DND-41 (cell line): ENCODE results near the gene VSIG8.

ENCODE experiments used
- ATAC-seq: fragments of 200-7000 bp; cut with Tn5 transposase; 3 replicates; pipeline ENCODE4 v1.9.1; 2021; ENCODE audit warnings: low read depth; ENCODE audit not compliant: insufficient read depth
- DNase-seq: peaks from one replicate; pipeline ENCODE4 v3.0.0-alpha.2; 2020
- H2AFZ ChIP-seq: 2 replicates; pipeline ENCODE4 v1.6.0; 2012; ENCODE audit warnings: low read depth, low read length
- H3K27ac ChIP-seq: 2 replicates; pipeline ENCODE4 v1.5.1; 2012; ENCODE audit warnings: low read length, inconsistent platforms
- H3K27me3 ChIP-seq: fragments of 200-600 bp; sonication (generic); 2 replicates; pipeline ENCODE4 v1.6.0; 2012; ENCODE audit warnings: low read length, mild to moderate bottlenecking, inconsistent platforms; ENCODE audit not compliant: insufficient read depth, poor library complexity
- H3K36me3 ChIP-seq: 2 replicates; pipeline ENCODE4 v1.5.1; 2012; ENCODE audit warnings: low read length, inconsistent platforms; ENCODE audit not compliant: insufficient read depth
- H3K4me1 ChIP-seq: 2 replicates; pipeline ENCODE4 v1.5.1; 2012; ENCODE audit warnings: mild to moderate bottlenecking, low read length; ENCODE audit not compliant: insufficient read depth
- H3K4me2 ChIP-seq: 2 replicates; pipeline ENCODE4 v1.6.0; 2012; ENCODE audit warnings: mild to moderate bottlenecking, moderate library complexity, low read length, inconsistent platforms; ENCODE audit not compliant: insufficient read depth
- H3K4me3 ChIP-seq, 2 experiments: fragments of 200-600 bp in 1 of 2; shearing (Covaris generic) in 1 of 2; 2 replicates each; pipeline ENCODE4 v1.5.1; 2012 to 2016; ENCODE audit warnings: inconsistent platforms in 2 of 2, low read length in 2 of 2, mild to moderate bottlenecking in 2 of 2, low read depth in 1 of 2, moderate library complexity in 1 of 2
- H3K79me2 ChIP-seq: 2 replicates; pipeline ENCODE4 v1.6.0; 2012; ENCODE audit warnings: low read length, inconsistent platforms; ENCODE audit not compliant: insufficient read depth
- H3K9ac ChIP-seq: 2 replicates; pipeline ENCODE4 v1.6.0; 2012; ENCODE audit warnings: low read depth, mild to moderate bottlenecking, inconsistent platforms, low read length, moderate library complexity
- H3K9me3 ChIP-seq: 2 replicates; pipeline ENCODE4 v1.5.1; 2012; ENCODE audit warnings: low read length, moderate library complexity, mild to moderate bottlenecking, inconsistent platforms; ENCODE audit not compliant: insufficient read depth, severe bottlenecking
- H4K20me1 ChIP-seq: 2 replicates; pipeline ENCODE4 v1.6.0; 2012; ENCODE audit warnings: low read length; ENCODE audit not compliant: insufficient read depth
- EZH2 ChIP-seq: IDR thresholded peaks from 3 replicates; pipeline ENCODE4 v1.6.1; 2012; ENCODE audit warnings: borderline replicate concordance, low read depth, mild to moderate bottlenecking, moderate library complexity, low read length, inconsistent platforms; ENCODE audit not compliant: severe bottlenecking
- TF ChIP-seq, protein P1 (sequence below): IDR thresholded peaks from 2 replicates; pipeline ENCODE4 v1.5.1; 2012; ENCODE audit warnings: borderline replicate concordance, low read length, moderate library complexity, mild to moderate bottlenecking; ENCODE audit not compliant: poor library complexity, severe bottlenecking; ENCODE audit errors: extremely low read depth

The VSIG8 gene

DNA sequence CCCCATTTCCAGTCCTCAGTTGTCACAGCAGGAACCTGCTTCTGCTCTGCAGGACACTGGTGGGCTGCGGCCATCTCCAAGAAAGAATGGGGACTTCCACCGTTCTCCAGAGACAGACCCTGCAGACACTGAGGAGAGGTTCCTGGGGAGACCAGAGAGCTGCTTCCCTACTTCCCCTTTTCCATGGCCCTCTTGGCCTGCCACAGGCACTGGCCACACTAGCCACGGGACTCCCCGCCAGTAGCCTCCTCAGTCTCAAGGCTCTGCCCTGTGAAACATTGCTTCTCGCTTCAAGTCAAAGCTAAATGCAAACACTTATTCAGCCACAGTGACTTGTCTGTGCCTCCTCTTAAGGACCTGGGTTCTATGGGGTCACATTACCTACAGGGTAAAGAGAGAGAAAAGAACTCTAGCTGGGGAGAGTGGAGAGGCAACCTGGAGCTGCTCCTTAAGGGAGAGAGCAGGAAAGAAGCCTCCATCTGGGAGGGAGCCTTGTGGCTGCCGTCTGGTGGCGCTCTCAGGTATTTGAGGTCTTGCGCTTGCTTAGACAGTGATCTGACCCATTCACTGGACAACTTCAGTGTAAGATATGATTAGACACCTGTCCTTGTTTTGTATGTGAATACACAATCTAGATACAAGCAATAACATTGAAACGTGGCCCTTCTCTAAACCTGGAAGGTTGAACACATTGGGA lies 41.1 kb downstream of the VSIG8 start:
- Histone ChIP-seq H3K36me3 (no peaks in the 10 kb centered on the region), H3K9me3 (no peaks in the 10 kb centered on the region), H3K4me3 (no peak overlapping the region), H3K4me1 (peaks cover 7% of the 10 kb centered on the region), H2AFZ (no peak overlapping the region), H3K9ac (no peak overlapping the region), H4K20me1 (no peaks in the 10 kb centered on the region), H3K4me2 (no peak overlapping the region), H3K27me3 (no peaks in the 10 kb centered on the region), H3K27ac (no peak overlapping the region), H3K79me2 (no peaks in the 10 kb centered on the region)
- TF ChIP-seq, protein P1, sequence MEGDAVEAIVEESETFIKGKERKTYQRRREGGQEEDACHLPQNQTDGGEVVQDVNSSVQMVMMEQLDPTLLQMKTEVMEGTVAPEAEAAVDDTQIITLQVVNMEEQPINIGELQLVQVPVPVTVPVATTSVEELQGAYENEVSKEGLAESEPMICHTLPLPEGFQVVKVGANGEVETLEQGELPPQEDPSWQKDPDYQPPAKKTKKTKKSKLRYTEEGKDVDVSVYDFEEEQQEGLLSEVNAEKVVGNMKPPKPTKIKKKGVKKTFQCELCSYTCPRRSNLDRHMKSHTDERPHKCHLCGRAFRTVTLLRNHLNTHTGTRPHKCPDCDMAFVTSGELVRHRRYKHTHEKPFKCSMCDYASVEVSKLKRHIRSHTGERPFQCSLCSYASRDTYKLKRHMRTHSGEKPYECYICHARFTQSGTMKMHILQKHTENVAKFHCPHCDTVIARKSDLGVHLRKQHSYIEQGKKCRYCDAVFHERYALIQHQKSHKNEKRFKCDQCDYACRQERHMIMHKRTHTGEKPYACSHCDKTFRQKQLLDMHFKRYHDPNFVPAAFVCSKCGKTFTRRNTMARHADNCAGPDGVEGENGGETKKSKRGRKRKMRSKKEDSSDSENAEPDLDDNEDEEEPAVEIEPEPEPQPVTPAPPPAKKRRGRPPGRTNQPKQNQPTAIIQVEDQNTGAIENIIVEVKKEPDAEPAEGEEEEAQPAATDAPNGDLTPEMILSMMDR = peak; percentile 63
- TF ChIP-seq EZH2 = no peak
- peak; percentile 67; the same call in 2 of the 3 replicates for ATAC-seq
- peak; percentile 41 for DNase-seq

DNA sequence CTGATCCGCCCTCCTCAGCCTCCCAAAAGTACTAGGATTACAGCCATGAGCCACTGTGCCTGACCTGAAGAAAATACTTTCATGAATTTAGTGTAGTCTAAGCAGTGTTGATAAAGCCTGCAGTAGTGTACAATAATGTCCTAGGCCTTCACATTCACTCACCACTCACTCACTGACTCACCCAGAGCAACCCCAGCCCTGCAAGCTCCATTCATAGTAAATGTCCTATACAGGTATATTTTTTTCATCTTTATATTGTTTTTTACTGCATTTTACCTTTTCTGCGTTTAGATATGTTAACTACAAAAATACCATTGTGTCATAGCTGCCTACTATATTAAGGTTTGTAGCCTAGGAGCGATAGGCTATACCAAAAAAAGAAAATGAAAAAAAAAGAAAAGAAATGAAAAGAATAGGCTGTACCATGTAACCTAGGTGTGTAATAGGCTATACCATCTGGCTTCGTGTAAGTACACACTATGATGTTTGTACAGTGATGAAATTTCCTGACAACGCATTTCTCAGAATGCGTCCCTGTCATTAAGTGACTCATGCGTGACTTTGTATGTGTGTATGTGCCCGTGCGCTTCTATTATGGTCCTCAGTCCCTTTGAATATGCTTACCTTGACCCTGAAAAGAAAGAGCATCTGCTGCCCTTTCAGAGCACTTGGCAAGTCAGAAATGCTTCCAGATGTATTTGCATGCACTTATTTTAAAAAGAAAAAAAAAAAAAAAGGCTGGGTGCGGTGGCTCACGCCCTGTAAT lies 45.0 kb downstream of the VSIG8 start:
- Histone ChIP-seq H3K27ac (no peak overlapping the region), H3K9ac (no peak overlapping the region), H3K9me3 (no peaks in the 10 kb centered on the region), H3K36me3 (no peaks in the 10 kb centered on the region), H3K4me1 (no peaks in the 10 kb centered on the region), H3K79me2 (no peaks in the 10 kb centered on the region), H2AFZ (no peak overlapping the region), H3K27me3 (peaks cover 4% of the 10 kb centered on the region), H4K20me1 (no peaks in the 10 kb centered on the region), H3K4me2 (no peak overlapping the region), H3K4me3 (no peak overlapping the region)
- no peak for TF ChIP-seq EZH2
- TF ChIP-seq, protein P1 = no peak
- DNase-seq = no peak
- ATAC-seq = no peak

DNA sequence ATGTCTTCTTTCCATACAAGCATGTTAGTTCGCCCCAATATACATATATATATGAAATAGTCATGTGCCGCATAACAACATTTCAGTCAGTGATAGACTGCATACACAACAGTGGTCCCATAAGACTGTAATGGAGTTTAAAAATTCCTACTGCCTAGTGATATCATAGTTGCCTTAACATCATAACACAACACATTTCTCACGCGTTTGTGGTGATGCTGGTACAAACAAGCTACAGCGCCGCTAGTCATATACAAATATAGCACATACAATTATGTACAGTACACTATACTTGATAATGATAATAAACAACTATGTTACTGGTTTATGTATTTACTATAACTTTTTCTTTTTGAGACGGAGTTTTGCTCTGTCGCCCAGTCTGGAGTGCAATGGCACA lies 46.5 kb downstream of the VSIG8 start:
- H3K36me3 ChIP-seq = no peaks in the 10 kb centered on the region
- no peak overlapping the region for H2AFZ ChIP-seq
- H3K4me1 ChIP-seq = no peaks in the 10 kb centered on the region
- no peaks in the 10 kb centered on the region for H3K9me3 ChIP-seq
- no peak overlapping the region for H3K4me2 ChIP-seq
- ATAC-seq = no peak
- H3K4me3 ChIP-seq = no peak overlapping the region
- no peaks in the 10 kb centered on the region for H3K79me2 ChIP-seq
- no peak overlapping the region for H3K27ac ChIP-seq
- no peak for DNase-seq
- peaks cover 10% of the 10 kb centered on the region for H3K27me3 ChIP-seq
- H4K20me1 ChIP-seq = no peaks in the 10 kb centered on the region
- TF ChIP-seq, protein P1 = no peak
- TF ChIP-seq EZH2 = no peak
- H3K9ac ChIP-seq = no peak overlapping the region
